NCI-H1417 (cell line): ENCODE data around the gene WDR43.

Experiments used
- DNase-seq, 3 experiments: peaks; one replicate each; lab custom pipeline; 2025; lab: John Stamatoyannopoulos, UW

The WDR43 gene

DNA sequence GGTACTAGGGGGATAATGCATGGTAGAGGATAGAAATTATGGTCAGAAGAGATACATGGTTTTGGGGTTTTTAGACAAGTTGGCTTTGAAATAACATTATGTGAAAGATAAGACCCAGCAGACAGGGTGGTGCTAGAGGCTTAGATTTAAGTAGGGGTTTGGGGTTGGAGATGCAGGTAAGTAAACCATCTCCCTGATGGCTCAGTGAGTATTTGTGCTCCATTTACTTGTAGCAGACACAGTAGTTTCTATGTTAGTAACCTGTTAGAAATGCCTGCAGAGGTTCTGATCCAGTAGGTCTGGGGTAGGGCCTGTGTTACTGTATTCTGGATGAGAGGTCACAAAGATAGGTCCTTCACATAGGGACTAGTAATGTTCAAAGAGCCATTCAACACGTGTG is 13.7 kb downstream of the WDR43 start:
- DNase-seq, result no peak

DNA sequence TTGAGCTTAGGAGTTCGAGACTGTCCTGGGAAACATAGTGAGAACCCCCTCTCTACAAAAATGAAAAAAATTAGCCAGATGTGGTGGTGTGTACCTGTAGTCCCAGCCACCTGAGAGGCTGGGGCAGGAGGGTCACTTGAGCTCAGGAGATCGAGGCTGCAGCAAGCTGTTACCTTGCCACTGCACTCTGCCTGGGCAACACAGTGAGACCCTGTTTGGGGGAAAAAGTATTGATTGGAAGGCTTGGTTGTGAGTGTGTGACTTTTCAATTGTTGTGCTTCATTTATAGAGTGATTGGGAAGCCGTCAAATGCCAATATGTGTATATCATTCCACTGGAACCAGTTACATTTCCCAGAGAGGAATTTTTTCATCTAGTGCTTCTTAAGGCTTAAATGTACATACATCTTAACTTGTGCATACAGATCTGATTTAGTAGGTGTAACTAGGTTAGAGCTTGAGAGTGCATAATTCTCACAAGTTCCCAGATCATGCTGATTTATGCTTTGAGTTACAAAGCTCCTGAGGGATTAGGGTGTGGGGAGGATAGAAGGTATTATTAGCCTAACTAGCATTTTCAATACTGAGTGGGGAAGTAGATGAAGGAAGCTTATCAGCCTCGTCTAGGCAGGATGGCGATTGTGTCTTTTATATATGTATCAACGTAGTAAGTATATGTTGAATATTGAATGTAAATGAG is 15.3 kb downstream of the WDR43 start:
- no peak for DNase-seq

DNA sequence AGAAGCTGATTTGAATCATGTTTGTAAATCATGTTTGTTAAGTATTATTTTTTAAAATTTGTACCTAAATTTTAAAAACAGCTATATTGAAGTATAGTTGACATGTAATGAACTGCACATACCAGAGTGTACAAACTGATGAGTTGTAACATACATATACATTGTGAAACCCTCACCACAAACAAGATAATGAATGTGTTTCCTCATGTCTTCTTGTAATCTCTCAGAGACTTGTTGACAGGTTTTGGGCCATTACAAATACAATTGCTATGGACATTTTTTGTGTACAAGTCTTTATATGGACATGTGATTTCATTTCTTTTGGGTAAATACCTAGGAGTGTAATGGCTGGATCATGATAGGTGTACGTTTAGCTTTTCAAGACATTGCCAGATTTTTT is 21.5 kb downstream of the WDR43 start:
- DNase-seq, result no peak

DNA sequence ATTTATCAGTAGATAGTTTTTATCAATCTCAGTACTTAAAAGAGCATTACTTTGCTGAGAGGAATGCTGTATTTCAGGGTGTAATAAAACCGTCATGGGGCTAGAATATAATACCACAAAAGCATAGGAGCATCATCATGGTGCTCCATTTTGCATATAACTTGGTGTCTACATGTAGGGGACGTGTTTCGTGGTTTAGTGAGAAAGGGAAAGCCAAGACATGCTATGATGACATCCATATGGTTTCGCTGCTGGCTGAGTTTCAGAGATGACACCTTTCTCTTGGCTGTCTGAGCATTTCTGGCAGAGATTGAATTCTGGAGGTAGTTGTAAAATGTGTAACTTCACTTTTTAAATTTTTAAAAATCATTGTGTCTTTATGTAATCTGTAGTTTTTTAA is 32.4 kb downstream of the WDR43 start:
- no peak for DNase-seq

DNA sequence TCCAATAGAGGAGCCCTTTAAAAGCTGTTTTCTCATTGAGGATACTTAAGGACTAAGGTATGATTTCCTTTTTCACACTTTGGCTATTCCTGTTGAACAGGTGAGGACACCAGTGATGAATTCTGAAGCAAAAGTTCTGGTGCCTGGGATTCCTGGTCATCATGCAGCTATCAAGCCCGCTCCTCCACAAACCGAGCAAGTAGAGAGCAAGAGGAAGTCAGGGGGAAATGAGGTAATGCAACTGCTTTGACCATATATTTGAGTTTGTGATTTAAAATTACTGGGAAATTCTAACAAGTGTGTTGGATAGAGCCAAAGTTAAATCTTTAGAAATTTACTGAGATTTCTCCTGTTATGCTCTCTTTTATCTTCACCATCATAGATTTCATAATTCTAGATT is 33.0 kb downstream of the WDR43 start:
- DNase-seq, result no peak

DNA sequence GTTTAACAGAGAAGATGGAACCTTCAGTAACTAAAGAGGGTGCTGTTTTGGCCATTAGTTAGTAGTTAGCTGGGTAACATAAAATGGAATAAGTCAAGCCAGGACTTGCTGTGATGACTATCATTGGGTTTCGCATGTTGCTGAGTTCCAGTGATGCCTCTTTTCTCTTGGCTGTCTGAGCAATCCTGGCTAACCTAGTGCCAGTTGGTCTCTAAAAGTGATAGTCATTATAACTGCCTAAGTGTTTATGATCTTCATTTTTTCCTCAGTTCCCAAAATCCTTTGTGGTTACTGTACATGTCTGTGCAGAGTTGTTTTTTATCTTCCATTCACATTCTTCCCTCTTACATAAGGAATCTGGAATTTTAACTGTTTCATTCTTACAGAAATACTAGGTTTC is 33.4 kb downstream of the WDR43 start:
- no peak for DNase-seq

DNA sequence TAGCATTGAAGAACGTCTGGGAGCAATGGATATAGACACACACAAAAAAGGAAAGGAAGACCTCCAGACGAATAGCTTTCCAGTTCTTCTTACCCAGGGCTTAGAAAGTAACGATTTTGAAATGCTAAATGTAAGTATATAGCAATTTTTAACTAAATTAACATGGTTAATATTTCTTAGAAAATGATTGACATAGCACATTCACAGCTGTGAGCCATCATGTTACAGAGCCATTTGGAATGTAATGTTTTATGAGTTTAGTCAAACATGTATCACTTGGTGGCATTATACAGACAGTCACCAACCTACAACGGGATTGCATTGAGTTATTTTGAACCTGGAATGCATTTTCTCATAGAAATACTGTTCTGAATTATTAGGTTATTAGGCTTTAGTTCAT is 35.1 kb downstream of the WDR43 start:
- DNase-seq, result no peak

DNA sequence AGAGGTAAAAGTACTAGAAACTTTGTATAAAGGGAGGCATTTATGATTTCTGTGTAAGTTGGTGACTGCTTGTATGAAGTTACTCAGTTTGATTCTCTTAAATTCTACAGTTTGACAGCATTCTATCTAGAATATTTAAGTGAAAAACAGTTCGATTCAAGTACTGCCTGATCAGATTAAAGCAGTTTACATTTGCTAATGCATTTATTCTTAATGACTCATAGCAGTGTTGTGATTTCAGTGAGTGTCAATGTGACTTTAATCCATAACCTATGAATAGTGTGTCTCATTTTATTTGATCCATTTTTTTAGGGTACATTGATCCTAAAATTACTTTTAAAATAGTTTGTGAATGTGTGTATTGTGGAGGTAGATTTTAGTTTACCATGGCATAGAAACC is 35.7 kb downstream of the WDR43 start:
- no peak for DNase-seq

DNA sequence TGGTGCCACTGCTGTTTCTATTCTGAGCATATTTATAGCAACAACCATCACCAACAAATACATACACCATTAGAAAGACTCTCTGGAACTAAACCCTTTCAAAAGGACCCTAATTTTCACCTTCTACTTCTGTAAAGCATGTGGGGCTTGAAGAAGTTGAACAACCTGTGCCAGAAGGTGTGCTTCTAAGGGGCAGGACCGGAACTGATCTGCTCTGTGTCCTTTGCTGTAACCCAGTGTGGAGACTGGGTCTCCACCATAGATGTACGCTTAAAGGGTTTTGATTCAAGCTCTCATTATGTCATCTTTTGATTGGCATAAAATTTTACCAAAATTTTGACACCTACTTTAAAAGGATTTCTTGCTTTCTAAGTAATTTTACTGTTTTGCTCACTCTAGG is 40.3 kb downstream of the WDR43 start:
- DNase-seq, result no peak

DNA sequence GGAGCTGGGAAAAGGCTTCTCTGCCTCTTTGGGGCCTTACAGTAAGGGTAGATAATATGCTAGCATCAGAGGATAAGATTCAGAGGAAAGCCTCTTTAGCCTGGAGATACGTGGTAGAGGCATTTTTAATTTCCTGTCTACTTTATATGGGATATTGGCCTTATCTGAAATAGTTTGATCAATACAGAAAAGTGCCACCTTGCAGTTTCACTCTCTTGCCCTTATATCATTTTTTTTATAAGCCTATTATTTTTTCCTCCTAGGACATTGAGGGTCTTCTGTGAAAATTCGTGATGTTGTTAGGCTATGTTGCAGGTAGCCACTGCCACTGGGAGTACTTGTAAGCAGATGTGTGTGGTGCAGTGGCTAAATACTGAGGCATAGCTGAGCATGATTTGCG is 46.5 kb downstream of the WDR43 start:
- DNase-seq, result no peak

DNA sequence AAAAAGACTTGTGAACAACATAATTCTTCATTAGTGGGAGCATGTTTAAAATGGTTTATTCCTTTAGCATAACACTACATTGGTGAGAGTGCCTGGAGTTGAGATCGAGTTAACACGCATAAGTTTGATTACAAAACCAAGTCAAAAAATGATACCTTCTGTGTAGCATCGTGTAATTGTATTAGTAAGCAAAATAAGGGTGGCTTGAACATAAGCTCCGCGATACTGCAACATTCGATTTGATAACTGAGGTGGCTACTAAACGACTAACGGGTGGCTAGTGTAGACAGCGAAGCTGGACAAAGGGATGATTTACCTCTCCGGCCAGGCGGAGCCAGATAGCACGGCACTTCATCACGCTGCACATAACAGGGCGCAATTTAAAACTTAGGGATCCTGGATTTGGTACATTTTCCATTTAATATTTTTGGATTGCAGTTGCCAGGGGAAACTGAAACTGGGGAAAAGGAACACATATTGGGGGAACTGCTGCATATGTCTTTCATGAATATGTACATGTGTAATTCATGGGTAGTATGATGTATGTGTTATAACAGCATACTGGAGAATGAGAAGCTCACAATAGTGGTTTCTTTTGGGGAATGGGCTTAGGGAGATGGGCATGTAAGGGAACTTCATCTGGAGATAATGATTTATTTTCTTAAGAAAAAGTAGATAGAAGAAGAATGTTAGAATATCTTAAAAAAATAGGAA is 50.2 kb downstream of the WDR43 start:
- DNase-seq, result no peak

DNA sequence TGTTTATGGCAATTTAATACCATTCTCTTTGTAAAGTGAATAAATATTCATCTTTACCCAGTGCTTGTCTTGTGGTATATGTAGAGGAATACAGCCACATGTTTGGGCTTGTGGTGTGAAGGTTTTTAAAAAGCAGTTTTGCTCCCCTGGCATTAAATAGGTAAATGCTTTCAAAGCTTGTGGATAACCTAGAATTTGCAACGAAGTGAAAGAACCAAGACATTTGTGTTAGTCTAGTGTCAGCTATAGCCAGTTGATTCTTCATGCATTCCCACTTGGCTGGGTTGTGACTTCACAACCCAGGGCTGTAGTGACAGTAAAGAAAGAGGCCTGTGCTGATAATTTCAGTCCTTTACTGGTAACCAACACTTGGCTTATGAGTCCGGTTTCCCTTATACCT is 53.7 kb downstream of the WDR43 start:
- DNase-seq, result no peak

DNA sequence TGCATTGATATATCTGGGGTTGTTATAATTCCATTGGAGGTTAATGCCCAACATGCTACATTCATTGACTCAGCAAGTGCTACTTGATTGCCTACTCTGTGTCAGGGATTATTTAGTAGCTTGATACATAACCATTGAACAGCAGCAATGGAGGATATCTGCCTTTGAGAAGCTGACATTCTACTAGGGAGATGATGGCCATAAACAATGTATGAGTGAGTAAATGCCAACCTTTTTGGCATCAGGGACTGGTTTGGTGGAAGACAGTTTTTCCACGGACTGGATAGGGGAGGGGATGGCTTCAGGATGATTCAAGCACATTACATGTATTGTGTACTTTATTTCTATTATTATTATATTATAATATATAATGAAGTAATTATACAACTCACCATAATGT is 54.7 kb downstream of the WDR43 start:
- DNase-seq, result no peak

DNA sequence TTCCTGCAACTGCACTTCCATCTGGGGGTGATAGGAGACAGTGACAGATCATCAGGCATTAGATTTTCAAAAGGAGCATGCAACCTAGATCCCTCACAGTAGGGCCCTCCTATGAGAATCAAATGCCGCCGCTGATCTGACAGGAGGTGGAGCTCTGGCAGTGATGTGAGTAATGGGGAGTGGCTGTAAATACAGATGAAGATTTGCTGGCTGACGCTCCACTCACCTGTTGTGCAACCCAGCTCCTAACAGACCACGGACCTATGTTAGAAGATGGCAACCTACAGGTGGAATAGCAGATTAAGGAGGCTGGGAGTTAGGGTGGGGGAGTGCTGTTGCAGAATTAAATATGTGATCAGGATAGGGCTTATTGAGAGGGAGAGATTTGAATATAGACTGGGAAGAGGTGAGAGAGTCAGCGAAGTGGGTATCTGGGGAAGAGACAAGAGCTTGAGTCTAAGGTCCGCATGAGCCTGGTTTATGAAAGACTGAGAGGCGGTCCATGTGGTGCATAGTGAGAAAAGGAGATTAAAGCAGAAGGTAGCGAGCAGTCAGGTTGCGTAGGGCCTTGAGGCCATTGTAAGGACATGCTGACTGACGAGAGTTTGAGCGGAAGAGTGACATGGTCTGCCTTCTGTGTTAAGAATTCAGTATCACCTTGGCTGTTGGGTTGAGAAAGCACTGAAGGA is 55.3 kb downstream of the WDR43 start:
- no peak for DNase-seq

DNA sequence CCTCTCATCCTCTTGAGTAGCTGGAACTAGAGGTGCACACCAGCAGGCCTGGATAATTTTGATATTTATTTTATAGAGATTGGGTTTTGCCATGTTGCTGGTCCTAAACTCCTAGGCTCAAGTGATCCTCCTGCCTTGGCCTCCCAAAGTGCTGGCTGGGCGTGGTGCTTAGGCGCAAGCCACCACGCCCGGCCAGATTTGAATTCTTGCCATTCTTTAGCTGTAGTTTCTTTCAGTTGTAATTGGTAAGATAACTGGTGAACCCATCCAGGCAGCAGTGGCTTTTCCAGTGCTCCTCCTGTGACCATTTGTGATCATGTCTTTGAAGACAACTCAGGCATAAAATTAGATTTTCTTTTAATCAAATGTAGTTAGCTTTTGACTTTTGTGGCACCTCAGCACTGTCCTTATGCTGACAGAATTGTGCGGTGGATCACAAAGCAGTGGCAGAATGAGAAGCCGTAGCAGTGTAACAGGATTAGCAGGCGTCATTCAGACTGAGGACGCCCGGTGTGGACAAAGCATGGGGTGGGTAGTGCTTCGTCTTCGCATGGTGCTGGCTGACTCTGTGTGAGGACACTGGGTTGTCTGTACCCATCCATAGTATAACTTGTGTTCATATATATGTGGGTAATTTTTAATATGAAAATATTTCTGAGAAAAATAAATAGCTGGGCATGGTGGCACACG is 56.6 kb downstream of the WDR43 start:
- DNase-seq, result no peak

DNA sequence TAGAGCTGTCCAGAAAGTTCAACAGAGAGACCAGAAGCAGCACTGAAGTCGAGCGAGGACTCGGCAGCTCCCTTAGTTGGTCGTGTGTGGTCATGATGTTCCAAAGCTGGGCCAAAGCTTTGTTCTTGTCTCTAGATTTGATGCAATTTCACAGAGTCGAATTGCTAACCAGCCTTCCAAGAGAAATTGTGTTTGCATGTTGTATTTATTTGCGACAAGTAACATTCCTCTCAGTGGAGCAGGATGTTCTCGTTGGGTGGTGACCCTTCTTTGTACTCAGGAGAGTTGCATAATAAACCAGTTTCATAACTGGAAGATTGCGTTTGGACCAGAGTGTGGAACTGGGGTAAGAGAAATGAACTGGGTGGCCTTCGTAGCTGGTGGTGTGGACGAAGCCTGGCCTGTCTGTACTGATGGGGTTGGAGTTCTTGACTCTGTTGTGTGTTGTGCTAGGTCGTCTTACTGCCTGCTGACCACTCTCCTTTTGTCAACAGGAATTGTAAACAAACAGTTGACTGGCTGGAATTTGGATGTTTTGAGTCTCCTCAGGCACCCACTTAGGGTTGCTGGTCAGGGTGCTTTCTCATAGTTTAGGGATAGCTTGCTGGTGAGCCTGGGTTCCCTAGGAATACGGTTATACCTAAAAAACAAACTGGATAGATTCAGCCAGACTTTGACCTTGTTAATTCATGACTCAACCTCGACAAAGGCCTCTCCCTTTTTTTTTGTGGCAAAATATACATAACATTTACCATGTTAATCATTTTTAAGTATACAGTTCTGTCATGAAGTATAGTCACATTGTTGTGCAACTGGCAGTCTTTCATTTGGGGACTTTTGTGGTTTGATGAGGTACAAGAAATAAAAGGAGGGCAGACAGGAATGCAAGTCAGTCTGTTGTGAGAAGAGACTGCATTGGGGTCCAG is 57.7 kb downstream of the WDR43 start:
- no peak for DNase-seq

DNA sequence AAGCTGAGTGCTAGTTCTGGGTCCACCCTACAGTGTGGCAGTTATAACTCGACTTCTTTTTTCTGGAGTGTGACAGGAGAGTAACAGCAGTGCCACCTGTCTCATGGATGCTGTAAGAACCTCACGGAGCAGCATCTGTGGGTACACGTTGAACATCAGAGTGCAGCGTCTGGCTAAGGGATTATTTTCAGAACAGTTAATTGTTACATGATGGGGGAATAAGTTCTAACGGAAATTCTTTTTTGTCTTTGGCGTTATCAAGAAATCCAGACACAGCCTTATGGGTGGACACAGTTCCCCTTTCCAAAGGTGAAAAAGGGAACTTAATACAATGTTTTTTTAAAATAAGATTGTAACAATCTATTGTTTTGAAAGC is 58.4 kb downstream of the WDR43 start:
- peak in 1 of 3 experiments; percentile 23 for DNase-seq

DNA sequence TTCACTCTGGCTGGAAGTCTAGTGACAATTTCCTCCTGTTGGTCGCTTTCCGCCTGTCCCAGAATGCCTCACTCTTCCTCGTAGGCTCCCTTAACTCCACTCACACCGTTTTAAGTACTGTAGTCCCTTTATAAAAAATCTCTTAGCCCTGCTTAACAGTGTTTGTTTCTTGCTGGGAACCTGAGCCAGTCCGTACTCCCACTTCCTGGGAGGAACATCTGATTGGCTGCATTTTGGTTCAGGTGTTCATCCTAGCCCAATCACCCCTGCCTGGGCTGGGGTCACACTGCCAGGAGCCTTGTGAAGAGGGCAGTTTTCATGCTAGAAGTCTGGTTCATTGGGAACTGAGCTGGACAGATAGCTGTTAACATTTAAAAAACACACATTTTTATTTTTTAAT is 61.0 kb downstream of the WDR43 start:
- no peak for DNase-seq

DNA sequence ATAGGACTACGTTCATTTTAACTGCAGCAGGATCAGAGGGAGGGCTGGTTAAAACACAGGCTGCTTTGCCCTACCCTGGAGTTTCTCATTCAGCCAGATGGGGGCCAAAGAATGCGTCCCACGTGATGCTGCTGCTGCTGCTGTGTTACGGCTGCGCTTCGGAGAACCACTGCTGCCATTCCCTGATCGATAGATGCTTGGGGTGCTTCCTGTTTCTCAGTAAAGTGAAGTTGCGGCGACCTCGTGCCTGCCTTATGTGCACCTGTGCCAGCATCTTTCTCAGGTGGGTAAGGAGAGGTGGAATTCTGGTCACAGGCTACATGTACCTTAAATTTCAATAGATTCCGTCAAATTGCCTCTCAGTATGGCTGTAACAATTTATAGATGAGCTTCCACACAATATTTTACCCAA is 62.0 kb downstream of the WDR43 start:
- DNase-seq, result peak in 2 of 3 experiments; percentile 41 to 67

DNA sequence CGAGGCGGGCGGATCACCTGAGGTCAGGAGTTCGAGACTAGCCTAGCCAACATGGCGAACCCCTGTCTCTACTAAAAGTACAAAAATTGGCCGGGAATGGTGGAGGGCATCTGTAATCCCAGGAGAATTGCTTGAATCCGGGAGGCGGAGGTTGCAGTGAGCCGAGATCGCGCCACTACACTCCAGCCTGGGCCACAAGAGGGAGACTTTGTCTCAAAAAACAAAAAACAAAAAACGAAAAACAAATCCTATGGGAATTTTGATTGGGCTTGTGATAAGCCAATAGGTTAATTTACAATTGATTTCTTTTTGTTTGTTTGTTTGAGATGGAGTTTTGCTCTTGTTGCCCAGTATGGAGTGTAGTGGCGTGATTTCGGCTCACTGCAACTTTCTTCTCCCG is 62.4 kb downstream of the WDR43 start:
- DNase-seq, result peak in 2 of 3 experiments; percentile 24 to 68

DNA sequence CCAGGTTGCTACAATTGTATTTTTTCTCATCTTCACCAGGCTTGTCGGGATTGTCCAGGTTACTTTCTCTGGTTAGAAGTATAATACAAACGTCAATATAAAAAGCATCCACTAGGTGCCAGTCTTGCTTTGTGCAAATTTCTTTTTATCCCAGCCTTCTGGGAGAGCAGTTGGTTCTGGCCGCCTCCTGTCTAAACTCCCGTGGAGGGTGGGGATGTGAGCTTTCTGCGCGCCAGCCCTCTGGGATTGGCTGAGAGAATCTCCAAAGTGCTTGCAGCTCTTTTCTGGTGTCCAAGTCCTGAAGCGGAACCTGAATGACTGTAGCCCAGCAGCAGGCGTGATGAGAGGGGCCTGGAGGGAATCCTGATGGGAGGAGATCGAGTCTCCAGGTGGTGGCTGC is 64.2 kb downstream of the WDR43 start:
- peak; percentile 64 to 90 (median 88) for DNase-seq

DNA sequence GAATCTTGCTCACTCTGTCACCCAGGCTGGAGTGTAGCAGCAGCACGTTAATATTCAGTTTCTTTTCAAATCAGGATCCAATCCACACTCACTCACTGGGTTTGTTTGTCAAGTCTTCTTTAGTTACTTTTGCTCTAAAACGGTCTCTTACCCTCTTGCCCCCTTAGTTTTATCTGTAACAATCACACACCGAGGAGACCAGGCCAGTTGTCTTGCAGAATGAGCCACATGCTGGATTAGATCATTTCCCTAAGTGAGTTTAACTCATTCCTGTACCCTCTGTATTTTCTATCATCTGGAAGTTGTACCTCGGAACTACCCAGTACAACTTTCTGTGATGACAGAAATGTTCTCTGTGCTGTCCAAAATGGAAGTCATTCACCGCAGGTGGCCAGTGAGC is 65.9 kb downstream of the WDR43 start:
- DNase-seq, result no peak
